Activated naive CD4-positive, alpha-beta T cell treated with anti-CD3 and anti-CD28 coated beads, Interleukin-2, amount 50 U/mL, for 16 hours (primary cell): ENCODE results near the gene UQCC2.

Experiments
- DNase-seq: peaks from one replicate; pipeline ENCODE4 v3.0.0-alpha.2; 2020

UQCC2 gene

DNA sequence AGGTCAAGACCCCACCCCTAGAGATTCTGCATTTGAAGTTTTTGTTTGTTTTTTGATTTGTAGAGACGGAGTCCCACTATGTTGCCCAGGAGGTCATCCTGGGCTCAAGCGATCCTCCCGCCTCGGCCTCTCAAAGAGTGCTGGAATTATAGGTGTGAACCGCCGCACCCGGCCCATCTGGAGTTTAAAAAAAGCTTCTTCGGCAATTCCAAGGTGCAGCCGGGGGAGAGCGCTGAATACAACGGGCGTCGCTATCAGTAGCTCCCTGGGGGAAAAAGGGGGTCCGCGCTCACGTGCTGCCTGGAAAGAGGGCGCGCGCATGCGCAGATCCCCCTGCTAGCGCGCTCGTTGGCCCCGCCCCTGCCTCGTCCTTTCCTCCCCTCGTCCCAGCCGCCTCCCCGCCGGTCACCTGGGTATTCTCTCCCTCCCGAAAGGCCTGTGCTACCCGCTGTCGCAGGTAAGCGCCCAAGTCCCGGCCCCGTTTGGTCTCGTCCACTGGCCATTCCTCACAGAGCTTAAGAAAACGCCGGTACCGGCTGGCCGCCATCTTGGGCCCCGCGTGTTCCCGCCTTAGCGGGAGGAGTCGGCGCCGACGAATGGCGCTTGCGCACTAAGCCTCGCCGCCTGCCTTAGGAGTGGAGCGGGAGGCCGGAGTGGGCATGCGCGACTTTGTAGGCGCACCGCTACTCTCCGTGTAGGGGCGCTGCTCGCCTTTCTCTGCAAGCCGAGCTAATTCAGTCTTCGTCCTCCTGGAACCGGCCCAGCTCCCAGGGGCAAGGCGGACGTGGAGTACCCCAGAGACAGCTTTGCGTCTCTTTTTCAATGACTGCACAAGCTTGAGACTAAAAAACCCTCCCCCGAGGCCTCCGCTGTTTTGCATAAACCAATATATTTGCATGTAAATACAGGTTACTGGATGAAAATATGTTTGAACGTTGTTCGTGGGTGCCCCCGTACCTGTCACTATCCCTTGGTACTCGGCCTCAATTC, at the start of gene UQCC2:
Gene UQCC2 (minus strand): TSS at position 561 of the 990 bp plus-strand sequence. CDS start 14 bp downstream, at position 547.
- peak; percentile 97 for DNase-seq

DNA sequence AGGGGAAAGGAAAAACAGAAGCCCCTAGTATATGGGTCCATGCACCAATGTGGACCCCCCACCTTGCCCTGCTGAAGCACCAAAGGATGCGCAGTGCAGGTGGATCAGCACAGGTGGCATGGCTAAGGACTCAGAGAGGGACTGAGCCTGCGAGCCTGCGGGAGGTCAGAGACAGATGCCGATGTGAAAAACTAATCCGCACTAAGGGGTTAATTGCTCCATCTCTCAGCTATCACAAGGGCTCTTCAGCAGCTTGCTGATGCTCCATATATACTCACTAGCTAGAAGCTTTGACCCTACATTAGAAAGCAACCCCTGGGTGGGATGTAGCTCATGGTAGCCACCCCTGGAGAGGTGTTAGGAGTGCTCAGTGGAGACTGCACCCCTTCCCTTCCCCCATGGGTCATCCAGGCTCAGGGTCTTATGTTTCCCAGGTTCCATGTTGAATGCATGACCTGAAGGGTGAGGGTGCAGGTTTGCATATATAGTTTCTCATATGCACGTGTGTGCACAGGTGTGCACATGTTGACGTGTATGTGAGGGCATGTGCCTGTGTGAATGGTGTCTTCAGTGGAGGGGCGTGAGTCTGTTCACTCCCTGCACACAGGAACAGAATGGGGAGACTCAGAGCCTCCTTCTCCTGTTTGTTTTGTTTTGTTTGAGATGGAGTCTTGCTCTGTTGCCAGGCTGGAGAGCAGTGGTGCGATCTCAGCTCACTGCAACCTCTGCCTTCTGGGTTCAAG, 48.6 kb upstream of the UQCC2 start:
- no peak for DNase-seq

DNA sequence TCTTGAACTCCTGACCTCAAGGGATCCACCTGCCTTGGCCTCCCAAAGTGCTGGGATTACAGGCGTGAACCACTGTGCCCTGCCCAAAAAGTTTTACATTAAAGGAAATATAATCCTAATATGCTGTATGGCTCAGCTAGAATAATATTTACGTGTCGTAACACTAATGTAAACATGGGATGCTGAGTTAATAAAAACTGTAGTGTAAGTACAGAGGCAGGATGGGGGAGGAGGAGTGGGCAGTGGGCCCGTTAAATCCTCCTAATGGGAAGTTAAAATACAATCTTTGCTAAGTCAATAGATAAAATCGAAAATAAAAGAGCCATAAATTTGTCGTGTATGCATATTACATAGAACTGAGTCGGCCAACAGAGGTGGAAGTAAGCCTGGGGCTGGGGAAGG, 47.3 kb upstream of the UQCC2 start:
- DNase-seq = no peak

DNA sequence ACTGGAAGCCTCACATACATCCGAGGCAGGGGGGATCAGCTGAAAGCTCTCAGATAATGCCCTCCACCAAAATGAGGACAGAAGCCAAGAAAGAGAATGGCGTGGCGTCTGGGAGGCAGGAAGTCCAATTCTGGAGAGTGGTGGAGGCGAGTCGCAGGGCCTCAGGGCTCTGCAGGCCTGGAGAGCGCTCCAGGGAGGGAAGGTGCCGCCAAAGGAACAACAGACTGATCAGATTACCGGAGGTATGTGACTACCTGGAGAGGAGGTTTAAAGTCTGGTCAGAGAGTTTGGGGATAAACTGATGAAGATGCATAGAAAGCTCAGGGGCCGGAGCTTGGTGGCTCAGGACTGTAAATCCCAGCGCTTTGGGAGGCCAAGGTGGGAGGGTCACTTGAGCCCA, 46.4 kb upstream of the UQCC2 start:
- no peak for DNase-seq

DNA sequence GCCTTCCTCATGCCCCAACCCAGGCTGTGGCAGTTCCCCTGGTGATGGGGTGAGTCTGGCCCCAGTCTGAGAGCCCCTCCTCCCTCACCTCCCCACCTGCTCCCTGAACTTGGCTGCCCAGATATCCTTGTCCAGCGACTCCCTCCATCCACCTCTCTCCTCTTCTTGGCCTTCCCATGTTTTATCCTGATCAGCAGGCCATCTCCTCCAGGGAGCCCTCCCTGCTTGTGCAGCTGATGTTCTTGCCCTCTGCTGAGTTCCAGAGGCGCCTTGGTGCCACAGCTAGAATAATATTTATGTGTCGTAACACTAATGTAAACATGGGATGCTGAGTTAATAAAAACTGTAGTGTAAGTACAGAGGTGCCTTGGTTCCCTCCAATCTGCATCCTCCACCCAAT, 45.6 kb upstream of the UQCC2 start:
- no peak for DNase-seq

DNA sequence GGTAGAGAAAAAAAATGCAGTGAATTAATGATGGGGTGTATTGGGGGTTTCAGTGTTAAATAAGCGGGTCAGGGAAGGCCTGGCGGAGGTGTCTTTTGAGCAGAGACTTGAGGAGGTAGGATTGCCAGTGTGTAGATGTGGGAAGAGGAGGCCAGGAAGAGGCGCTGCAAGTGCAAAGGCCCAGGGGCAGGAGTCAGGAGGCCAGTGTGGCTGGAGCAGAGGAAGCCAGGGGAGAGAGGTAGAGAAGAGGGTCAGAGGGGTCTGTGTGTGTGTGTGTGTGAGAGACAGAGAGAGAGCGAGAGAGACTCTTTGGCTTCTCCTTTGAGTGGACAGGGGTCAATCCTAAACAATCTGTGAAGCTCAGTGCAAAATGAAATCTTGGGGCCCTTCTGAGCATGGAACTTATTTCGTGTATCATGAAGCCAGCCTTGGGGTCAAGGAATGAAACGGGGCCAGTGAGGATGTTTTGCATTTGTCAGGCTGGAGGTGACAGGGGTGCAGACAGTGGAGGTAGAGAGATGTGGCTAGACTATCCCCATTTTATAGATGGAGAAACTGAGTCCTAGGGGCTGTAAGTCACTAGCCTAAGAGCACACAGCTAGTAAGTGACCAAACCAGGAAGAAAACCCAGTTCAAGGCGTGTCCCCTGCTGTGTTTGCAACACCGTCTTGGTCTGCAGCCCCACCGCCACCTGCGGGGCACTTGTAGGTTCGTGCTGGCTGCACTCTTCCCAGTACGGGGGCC, 44.9 kb upstream of the UQCC2 start:
- no peak for DNase-seq

DNA sequence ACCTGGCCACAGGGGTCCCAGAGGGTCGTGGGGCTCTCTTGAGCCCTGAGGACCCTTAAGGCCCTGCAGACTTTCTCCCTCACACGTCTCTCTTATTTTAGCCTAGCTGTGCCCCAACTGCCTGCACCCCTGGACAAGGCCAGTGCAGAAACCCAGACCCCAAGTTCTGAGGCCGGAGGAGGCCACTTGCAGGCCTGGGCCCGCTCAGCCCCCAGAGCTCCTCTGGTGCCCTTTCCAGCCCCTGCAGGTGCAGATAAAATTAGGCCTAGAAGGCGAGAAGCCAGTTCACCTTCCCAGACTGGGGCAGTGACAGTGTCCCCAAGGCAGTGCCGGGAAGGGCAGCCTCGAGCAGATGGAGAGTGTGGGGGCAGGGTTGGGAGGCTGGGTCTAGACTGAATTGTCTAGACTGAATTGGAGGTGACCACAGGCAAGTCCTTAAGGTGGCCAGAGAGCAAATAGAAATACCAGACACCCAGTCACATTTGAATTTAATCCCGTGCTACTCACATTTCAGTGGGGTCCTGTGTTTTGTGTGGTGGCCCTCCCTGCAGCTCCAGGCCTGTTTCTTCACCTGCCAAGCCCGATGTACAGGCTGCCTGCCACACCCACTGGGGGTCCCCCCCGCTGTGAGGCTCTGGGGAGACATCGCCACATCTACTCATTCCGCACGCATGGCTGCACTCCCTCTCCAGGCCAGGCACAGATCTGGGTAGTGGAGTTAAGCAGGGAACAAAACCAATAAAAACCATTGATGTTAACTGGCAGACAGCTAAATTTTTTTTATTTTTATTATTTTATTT, 43.8 kb upstream of the UQCC2 start:
- DNase-seq = no peak

DNA sequence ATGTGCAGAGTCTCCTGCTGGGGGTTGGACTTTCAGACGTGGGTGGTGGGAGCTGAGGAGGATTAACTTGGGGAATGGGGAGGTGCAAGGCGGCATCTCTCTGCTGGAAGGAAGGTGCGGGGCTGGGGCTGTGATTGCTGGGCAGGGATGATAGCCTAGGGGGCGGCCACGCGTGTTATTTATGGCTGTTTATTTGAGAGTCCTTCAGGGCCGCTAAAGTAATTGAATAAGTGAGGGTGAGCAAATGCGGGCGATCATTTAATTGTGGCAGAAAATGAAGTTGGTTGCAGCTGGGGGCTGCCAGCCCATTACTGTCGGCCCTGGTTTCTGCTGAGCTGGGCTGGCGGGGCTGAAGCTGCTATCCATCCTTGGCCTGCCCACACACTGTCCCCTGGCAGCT, 42.7 kb upstream of the UQCC2 start:
- DNase-seq = no peak

DNA sequence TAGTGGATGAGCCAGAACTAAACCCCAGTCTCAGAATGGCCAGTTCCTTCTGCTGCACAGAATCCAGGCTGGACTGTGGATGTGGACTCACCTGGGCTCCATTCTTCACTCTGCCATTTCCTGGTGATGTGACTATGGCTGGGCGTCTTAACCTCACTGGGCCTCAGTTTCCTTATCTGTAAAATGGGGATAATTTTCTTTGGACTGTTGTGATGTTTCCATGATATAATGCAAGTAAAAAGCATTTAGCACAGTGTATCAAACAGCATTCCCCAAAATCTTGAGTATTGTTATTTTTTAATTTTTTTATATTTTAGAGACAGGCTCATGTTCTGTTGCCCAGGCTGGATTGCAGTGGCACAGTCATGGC, 41.1 kb upstream of the UQCC2 start:
- no peak for DNase-seq

DNA sequence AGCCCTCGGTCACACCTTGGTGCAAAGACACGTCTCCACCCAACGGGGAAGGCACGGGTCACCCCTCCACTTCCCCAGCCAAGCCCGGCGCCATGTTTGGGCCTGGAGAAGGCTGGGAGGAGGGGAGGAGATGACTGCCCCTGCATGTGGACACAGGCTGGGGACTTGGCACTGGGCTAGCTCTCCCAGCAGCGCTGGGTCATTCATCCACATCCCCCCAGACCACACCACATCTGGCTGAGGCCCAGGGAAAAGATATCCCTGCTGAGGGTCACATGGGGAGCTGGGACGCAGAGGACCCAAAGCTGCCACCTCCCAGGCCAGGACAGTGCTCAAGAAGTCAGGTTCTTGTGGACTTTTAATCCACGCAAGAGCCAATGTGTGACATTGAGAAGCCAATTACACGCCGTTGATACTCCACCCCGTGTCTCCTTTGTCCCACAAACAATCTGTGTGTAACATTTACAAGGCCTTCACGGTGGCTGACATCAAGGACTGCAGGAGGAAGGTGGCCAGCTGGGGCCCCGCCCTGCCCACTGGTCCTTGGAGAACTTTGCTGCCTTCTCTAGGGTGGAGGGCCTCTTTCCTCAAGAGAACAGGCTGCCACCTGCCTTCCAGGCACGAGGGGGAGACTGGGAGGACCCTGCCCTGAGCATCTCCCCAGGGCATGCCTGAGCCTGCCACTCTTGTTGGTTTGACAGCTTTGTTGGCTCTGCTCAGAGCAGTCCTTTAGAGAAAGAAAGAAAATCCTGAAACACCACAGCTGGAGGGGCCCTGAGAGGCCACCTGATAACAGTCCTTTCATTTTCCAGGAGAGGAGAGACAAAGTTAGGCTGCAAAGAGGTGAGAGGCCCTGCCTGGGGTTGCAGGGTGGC, 40.5 kb upstream of the UQCC2 start:
- DNase-seq = no peak

DNA sequence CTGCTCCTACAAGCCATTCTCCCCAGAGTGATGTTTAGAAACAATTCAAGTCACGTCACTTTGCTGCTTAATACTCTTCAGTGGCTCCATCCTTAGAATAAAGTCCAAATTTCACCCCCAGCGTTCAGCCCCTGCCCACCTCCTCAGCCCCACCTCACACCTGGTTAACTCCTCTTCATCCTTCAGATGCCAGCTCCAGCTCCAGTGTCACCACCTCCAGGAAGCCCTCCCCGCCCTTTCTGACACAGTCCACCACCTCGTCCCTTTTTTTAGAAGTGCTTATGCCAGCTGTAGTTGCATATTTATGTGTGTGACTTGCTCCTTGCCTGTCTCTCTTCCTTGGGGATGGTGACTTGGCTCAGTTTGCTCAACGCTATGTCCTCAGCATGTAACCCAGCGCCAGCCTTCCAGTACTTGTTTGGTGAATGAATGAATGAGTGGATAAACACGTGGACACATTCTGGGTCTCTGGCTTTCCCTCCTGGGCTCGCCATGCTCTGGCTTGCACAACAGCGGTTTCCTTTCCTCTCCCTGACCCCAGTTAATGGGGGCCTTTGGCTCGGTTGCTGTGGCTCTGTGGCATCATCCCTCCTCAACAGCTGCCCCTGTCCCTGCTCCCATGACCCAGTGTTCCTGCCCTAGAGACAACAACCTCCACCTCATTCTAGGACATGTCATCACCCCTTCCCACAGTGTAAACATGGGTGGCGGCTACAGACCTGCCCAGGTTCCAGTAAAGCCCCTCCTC, 38.9 kb upstream of the UQCC2 start:
- DNase-seq = no peak

DNA sequence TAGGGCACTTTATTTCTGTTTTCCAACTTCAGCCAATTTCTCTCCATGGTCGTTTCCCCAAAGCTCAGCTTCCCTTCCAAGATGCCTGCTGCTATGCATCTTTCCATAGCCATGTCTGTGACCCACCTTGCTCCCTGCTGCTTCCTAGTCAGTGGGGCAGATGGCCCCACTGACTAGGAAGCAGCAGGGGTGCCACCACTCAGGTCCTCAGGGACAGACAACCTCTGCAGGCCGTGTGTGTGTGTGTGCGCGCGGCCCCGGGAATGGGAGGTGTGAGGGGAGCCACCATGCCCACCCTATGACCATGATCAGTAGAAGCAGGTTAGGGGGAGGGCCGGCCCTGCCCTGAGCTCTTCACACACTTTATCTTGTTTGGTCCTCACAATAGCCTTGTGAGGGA, 37.9 kb upstream of the UQCC2 start:
- DNase-seq = no peak

DNA sequence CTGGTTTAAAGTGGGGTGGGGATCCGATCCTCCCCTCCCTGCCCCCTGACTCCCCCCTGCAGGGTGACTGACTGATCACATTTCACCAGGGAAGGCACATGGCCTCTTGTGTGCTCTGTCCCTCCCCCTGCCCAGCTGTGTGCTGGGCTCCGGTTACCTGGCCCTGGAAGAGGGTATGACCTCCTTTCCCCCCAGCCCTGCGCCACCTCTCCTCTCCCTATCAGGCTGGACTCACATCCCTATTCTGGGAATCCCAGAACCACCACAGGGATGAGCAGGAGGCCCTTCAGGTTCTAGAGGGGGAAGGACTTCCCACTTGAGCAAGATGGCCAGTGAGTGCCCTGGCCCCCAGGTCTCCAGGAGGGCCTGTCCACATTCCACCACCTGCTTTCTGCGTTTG, 37.3 kb upstream of the UQCC2 start:
- no peak for DNase-seq

DNA sequence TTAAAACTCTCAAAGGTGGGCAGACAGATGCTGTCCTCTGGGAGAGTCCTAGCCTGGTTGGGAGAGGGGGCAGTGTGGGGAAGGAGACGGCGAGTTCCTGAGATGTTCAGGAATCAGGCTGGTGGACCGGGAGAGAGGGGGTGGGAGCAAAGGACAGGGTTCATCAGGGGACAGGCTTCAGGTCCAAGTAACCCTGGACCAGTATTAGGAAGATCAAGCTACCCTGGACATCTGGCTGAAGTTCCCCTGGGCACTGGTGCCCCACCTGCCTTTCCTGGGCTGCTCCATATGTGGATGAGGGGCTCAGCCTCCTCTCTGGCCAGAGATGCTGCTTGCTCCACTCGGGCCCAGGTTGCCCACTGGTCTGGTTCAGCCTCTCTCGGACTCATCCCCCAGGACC, 36.3 kb upstream of the UQCC2 start:
- DNase-seq = no peak

DNA sequence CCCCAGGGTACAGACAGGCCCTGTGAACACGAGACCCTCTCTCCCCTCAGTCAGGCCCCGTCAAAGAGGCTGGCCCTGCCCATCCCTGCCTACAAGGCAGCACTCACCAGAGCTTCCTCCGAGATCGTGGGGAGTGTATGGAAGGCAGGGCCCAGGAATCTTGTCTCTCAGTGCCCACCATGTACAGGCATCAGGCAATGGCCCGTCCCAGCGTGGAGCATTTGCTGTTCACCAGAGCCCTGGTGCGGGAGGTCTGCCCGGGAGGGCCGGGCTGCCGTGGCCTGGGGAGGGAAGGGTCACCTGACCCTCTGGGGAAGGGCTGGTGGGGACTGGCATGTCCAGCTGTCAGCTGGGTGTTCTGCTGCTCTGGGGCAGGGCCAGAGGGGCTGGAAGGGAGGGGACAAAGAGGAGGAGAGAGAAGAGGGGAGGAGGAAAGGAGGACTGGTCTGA, 35.2 kb upstream of the UQCC2 start, which contains the start of gene IP6K3:
Gene IP6K3 (minus strand): TSS at position 255 of the 450 bp plus-strand sequence. CDS start 11,429 bp downstream, outside the sequence.
- no peak for DNase-seq

DNA sequence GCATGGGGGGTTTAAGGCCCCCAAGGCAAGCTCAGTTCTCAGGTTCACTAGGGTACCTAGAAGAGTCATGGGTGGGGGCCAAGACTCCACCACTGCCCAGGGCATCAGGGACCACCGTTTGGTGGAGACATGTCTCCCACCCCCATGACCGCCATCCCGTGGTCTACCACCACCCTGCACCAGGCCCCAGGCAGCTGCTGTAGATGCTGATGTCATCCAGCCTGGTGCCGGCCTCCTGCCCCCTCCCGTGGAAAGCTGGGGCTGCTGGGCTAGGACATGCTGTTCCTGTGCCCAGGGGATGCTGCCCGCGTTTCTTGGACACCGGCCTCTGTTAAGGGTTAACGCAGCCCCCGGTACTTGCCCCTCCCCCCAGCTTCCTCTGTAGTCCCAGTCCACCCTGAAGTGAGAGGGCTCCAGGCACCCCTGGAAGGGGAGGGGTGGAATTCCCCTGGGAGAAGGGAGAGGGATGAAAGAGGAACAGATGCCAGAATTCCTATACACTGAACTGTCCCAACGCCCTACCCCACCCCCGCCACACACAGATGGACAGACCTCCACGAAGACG, 34.6 kb upstream of the UQCC2 start:
- no peak for DNase-seq

DNA sequence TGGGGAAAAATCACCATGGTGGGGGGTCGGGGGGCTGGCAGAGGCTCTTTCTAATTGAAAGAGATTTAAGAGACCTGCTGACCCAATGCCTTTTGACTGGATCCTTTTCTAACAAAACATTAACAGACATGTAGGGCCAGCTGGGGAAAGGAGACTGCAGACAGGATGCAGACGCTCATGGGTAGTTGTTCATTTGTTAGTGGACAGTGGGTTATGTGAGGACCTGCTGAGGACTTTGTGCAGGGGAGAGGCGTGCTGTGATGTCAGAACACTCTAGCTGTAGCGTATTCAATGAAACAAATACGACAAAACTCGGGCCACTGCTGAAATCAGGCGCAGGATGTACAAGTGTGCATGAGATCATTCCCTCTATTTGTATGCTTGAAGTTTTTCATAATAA, 34.0 kb upstream of the UQCC2 start:
- DNase-seq = no peak

DNA sequence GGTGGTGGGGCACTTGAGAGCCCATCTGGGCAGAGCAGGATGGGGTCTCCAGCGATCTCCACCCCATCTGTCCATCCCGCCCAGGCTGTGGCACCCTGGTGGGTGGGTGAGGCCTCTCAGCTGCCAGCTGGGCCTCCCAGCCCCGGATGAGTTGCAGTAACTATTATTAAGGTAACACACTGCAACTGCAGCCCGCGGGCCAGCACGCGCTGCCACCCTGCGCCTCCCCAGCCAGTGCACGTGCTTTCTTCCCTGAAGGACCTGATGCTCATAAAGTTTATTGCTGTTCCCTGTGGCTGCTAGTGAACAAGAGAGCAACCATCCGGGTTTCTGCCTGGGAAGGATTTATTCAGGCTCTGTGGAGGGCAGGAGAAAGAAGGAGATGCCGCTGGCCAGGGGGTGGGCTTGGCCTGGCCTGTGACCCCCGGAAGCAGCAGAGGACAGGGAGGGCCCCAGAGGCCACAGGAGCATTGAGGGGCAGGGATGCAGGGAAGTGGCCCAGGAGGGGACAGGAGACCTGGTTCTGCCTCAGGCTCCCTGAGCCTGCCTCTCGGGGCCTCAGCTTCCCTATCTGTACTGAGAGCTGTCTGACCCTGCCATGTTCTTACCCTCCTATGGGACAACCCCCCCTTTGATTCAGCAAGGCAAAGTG, 33.5 kb upstream of the UQCC2 start:
- DNase-seq = no peak

DNA sequence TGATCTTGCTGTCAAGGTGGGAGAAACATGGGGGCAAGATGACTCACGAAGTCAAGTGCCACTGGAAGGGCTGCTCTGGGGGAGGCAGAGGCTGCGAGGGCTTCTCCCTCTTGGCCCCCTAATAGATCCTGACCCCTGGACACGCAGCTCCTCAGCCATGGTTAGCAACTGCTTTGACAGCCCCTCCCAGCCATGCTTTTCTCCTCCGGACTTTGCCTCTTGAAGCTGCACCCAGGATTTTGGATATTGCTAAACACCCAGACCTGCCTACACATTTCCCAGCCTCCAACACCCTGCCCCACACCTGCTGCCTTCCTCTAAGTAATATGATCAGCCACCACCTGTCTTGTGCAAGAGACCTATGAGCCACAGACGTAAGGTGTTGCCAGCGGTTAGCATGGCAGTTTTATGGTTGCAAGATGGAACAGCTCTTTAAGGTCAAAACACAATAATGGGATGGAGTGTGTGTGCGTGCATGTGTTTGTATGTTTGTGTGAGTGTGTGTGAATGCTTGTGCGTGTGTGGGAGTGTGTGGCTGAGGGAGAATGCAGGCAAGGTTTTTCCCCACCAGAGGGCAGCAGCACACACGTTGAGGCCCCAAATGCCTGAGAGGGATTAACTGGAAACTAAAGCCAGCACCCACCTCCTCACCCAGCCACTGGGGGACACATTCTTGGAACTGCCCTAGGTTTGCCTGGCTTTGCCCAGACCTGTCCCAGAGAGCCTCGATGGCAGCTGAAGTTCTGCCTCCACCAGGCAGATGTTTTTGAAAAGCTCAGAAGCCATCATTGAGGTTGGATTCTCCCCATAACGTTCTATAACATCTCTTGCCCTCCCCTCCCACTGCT, 32.7 kb upstream of the UQCC2 start:
- DNase-seq = peak; percentile 75
